Hematopoietic multipotent progenitor cell treated with erythropoietin and hydrocortisone succinate and interleukin-3 and kit ligand, for 15 days (in vitro differentiated cells): Measurements from ENCODE around the gene MEST.
A peak's percentile ranks its signal among the peaks of the same experiment; 100 is the strongest.
"Not testable (repeated sequence)": the region's sequence is repeated elsewhere in the genome, so short reads cannot be mapped to it uniquely, and the experiment has no call there.

Experiments
- DNase-seq: peaks from one replicate; pipeline ENCODE4 v3.0.0-alpha.2; 2015; ENCODE audit warnings: low spot score

Gene MEST

DNA sequence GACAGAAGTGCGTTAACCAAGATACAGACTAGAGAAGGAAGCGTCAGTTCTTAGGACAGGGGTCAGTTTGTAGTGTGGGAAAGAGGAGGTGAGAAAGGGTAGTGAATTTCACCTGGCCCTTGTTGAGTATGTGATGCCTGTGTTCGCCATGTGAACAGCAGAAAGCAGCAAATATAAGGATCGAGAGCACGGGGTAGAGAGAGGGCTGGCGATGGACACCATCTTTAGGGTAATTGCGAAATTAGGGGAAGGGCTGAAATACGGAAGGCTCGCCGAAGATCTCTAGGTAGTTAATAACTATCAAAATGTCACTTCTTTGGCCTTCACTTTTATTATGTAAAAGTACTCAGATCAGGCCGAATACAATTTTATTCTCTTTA is 6.2 kb upstream of the MEST start:
- DNase-seq, result no peak

DNA sequence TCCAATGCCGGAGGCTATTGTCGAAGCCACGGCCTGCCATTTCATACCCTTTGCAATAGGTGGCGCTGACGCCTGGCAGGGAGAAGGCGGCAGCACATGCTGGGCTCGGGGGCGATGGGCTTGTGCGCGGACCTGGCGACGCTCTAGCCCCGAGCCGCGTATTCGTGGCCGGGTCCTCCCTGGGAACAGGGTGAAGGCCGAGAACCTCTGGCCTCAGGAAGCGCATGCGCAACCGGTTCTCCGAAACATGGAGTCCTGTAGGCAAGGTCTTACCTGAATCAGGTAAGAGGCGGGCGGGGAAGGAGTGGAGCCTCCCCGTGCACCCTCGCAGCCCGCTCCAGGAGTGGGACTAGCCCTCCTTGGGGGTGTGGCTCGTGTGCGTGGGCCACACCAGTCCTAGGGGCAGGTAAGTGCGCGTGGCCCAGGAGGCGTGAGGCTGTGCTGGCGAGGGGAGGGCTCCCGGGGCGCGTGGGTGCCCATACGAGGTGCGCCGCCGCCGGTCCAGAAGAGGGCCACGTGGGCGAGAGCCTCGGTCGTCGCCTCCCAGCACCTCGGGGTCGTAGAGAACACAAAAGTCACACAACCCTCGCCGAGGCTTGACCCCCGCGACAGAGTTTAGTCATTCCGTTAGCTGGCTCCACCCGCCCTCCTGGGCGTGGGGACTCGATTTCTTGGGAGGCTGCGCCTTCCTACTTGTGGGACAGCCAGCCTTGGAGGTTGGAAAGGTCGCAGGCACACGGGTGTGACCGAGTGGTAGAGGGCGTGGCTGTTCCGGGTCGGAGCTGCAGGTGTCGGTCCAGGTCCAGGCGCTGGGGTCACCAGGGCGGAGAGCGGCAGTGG is 5.6 kb upstream of the MEST start:
- DNase-seq, result peak; percentile 19

DNA sequence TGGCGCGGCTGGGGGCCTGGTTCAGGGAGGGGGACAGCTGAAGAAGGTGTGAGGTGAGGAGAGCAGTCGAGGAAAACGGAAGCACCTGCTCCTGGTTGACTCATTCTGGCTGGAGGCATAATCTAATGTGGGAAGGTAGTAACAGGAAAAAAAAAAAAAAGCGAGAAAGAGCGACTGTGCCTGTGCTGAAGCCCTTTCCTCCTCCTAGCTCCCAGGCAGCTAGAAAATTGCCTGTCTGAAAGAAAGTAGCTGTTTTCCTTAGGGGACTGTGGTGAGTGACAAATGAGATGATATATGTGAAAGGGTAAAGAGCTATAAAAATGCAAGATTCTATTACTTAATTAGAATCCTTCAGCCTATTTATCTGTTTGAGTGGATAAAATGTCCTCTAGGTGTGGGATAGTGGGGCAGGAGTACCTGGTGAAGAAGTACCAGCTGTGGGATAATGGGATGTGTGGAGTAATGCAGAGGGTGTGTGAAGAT is 4.9 kb upstream of the MEST start:
- no peak for DNase-seq

DNA sequence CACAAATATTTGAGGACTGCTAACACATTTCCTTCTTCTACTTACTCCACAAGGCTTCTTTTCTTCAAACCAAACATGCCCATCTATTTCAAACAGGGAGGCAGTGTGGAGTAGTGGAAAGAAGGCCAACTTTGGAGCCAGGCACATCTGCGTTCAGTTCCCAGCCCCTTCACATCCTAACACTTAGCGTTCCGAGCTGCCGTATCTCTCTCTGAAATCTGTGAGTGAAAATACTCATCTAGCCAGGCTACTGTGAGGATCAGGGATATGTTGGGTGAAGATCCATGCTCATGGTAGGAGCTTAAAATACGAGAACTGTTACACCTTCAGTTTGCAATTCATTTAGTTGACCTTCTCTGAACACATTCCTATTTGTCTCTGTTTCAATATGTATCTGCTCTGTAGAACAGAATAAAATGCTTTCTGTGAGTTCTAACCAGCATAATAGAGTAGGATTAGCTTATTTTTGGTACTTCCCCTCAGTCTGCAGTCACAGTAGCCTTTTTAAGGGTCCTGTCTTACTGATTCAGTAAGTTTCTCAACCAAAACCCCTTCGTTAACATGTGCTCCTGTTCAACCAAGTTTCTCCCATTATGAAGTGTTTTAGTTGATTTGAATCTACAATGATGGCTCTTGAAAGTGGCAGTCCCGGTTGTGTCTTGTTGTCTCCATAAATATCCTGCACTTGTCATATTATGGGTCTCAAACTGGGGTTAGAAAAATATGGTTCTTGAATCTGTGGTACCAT is 3.3 kb upstream of the MEST start:
- DNase-seq, result no peak

DNA sequence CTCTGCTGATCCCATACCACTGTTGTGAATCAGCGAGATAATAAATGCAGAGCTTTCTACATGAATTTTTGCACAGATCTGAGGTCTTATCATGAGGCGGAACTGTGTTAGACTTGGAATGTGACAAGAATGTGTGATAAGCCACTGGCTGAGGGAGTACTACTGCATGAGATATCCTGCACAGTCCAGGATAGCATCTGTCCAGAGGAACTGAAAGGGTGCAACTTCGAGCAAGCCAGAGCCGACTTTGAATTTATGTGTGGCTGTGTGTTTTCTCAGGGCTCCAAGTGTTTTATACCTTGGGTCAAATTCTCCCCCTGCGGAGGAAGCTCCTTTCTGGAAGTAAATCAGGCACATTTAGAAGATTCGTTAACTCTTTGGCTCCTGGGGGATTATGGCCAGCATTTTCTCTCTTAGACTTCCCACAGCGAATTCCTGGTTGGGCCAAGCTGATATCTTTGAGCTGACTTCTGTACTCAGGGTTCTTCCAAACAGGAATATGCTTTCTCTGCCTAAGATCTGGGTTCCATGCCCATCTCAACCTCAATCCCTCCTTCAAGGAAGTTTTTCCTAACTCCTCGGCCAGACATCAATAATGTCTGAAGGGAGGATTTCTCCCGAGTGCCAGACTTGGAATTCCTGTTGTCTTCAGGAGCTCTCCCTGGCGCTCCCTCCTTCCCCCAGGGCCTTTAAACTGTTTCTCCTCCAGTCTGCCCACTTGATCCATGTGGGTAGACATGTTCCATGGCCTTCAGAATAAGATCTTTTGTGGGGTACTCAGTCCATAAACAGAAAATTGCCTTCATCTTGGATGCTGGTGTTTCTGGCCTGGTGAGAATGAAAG is 2.5 kb upstream of the MEST start:
- DNase-seq, result no peak

GRCh38 chr7:130490311-130490791 is 1.5 kb upstream of the MEST start:
- DNase-seq, result no peak

DNA sequence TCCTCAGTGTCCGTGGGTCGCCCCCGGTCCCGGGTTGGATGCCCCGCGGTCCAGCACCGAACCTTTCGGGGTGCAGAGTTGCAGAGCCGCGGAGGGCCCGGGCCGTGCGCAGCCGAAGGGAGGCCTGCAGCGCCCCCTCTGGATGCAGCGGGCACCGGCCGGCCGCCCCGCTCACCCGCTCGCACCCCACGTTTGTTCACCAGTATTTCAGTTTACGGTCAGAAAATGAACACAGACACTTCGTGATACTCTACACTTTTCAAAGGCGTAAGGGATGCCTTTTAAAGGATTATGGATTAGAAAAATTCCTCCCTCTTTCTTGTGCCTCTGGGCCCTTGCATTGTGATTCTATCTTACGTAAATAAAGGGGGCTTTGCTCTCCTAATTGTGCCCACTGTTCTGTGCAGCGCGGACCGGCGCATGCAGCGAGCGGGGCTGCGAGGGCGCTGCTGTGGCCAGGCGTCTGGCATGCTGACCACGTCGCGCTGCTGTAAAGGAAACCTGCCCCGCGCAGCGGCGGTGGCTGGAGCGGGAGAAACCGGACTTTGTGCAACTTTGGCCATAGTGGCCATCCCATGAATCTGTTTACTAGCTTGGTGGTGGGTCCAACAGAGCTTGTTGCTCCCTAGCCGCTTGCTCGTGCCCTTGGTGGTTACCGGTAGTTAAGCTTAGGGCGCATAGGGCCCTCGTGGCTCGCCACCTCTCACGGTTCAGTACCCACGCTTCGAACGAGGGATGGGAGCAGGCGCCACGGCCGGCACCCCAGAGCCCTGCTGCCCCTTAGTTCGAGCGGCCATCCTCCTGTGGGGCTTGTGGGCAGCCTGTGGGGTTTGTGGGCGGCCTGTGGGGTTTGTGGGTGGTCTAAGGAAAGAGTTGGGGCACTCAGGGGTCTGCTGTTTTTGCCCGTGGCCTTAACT is 739 bp upstream of the MEST start:
- no peak for DNase-seq

DNA sequence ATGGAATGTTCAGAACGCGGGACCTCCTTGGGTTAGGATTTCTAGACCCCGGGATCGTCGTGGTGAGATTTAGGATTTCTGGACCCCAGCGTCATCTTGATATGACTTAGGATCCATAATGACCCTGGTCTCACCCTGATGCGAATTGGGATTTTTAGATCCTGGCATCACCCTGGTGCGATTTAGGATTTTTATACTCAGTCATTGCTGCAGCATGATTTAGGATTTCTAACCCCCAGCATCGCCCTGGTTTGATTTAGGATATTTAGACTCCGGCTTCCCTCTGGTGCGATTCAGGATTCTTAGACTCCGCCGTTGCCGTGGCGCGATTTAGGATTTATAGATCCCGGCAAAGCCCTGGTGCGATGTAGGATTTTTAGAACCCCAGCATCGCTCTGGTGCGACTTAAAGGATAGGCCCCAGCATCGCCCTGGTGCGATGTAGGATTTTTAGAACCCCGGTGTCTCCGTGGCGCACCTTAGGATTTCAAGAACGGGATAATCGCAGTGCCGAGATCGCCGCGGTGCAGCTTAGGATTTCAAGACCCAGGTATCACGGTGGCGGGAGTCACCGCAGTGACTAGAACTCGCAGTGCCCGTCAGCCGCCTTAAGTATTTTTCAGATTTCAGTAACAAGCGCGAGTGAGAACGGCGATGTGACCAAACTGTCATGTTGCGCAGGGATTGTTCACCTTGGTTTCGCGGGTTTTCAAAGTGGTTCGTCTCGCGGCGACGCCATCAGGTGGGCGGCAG is 814 bp downstream of the MEST start:
- DNase-seq, result no peak

- DNase-seq, result no peak
These were observed 1.5 kb downstream of the MEST start for GRCh38 chr7:130493275-130493873.

- no peak for DNase-seq
These were observed 2.6 kb downstream of the MEST start for GRCh38 chr7:130494431-130494858.

GRCh38 chr7:130500463-130500862 is 8.6 kb downstream of the MEST start:
- DNase-seq, result no peak

DNA sequence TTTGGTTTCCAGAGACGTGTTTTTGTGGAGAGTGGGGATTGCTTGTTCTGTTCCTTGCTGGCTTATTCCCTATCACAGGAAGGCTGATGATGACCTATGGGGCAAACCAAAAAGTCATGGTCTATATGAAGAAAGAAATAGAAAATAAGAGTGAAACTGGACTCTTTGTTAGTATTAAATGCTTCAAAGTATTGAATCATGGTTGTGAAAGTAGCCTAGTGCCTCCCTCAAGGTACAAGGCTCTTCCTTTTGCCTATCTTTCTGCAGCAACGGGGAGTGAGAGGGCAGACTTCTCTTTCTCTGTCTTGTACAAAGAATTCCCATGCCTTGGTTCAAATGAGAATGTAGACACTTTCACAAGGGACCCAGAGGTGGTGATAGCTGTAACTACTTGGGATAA is 9.0 kb downstream of the MEST start:
- DNase-seq, result no peak

GRCh38 chr7:130505753-130506152 is 13.9 kb downstream of the MEST start:
- DNase-seq, result no peak

DNA sequence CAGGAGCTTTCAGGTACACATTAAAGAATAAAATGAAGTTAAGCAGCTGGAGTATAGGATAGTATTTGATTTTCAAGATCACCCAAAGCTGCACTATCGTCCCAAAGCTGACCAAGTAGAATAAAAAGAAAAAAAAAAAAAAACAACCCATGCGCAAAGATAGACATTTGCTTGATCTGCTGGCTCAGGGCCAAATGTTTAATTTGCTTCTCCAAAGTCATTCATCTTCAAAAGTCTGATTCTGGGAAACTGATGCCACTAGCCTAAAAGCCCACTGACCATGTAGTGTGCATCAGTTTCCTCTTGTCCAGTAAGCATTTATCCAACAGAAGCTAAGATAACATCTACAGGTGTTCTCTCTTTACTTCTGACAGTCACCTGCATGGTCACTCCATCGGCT is 14.5 kb downstream of the MEST start:
- no peak for DNase-seq

DNA sequence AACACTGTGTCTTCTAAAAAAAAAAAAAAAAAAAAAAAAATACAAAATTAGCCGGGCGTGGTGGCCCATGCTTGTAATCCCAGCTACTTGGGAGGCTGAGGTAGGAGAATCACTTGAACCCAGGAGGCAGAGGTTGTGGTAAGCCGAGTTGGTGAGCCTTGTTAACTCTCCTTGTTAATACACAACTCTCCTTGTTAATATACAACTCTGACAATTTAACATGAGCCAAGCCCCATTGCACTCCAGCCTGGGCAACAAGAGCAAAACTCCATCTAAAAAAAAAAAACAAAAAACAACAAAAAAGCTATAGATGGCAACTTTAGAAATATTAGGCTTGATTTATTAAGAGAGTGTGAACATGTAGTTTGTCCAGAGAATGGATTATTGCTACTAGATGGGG is 20.2 kb downstream of the MEST start:
- DNase-seq, result not testable (repeated sequence)

DNA sequence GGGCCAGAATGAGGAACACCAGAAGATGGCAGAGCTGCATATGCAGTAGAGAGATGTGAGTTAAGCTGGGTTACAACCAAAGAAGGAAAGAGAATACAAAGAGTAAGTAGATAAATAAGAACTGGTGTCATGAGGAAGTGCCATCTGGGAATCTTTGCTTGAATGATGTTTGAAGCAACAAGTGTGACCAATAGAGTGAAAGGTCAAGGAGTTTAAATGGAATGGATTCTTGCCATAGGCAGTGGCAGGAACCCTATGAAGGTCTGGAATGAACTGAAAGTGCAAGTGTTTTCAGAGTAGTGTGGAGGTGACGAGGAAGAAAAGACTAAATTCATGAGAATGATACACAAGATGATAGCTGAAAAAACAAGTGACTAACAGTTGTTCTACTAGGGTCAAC is 21.6 kb downstream of the MEST start:
- DNase-seq, result no peak

GRCh38 chr7:130515315-130516040 is 23.6 kb downstream of the MEST start:
- DNase-seq, result no peak

DNA sequence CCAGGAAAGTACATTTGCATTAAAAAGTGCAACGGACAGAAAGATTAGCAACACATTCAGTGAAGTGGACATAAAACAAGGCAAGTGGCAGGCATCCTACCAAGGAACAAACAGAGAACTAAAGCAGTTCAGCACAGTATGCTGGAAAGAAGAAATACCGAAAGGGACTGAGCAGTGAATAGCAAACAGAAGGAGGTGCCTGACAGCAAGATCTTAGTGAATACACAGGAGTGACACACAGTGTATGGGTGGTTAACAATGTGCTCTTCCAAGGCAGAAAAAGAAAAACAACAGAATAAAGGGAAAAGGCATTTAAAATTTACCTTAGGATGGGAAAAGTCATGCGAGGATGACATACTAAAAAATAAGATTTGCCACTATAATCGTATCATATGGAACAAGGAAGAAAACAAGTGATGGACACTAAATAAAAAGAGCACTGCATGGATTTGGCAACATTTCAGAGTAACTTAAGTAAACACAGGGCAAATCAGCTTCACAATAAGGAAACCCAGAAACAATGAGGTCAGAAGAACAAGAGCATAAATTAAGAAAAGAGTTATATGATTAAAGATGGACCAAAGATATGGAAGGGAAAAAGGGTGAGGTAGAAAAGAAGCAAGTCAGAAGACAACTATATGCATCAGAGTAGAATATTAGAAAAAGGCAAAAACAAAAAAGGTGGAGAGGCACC is 29.5 kb downstream of the MEST start:
- no peak for DNase-seq
